ENCODE measurements around the gene CDH12.
"Not testable (repeated sequence)": the region's sequence is repeated elsewhere in the genome, so short reads cannot be mapped to it uniquely, and the experiment has no call there.

The CDH12 gene

DNA sequence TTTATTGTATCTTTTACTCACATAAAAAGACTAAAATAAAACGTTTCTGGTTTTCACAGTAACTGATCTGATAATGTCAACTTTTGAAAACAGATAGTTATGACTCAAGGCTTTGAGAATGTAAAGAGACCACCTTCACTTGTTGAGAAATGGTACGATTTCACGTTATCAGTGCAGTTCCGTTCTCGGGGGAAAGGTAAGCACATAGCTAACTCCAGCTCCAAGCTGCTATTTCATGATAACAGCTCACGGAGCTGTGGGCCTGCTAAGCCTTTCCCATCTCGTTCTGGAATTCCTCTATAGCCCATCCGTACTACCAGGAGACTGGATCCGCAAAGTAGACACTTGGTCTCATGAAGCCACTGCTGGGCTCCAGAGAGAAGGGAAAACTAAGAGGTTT is 701.3 kb downstream of the CDH12 start:
- not testable (repeated sequence) for FAIRE-seq; DNase-seq (ENCODE audit: insufficient read length)

DNA sequence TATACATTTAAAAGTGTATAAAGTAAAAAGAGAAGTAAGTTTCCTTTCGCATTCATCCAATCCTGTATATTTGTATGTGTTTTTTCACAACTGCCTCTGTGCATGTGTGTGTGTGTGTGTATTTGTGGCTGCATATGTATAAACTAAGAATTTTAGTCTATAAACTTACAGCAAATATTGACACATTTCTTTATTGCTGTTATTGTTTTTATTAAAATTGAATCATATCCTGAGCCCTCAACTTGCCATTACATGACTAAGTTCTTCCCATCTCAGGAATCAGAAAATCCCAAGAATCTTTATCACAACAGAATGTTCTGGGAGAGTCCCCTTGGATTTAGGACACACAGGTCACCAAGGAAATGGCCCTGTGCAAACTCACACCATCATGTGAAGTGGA is 712.7 kb downstream of the CDH12 start:
- DNase-seq (ENCODE audit: insufficient read length); FAIRE-seq: not testable (repeated sequence)

DNA sequence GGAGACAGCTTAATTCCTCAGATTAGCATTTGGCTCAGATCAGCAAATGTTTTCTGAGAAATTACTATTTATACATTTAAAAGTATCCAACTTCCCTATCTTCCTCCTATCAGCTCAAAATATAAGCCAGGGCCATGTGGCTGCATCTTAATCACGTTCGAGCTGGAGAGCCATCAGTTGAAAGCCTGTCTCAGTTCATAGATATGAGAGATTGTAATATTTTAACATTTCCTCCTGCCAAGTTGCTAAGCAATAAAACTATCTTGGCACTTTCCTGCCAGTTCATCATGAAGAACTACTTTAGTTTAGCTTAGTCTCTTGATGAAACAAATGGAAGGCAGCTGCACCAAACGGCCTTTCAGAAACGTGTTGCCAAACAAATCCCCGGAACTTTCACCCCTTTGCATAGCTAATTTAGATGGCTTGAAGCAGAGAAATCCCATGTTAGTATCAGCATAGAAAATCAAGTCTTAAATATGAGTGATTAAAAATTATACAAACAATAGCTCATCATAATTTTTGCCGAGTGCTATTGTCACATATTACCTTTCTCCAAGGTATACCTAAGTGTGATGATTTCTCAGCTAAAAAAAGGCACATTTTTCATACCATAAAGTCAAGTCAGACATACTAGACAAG is 713.4 kb downstream of the CDH12 start:
- FAIRE-seq; DNase-seq (ENCODE audit: insufficient read length): not testable (repeated sequence)

DNA sequence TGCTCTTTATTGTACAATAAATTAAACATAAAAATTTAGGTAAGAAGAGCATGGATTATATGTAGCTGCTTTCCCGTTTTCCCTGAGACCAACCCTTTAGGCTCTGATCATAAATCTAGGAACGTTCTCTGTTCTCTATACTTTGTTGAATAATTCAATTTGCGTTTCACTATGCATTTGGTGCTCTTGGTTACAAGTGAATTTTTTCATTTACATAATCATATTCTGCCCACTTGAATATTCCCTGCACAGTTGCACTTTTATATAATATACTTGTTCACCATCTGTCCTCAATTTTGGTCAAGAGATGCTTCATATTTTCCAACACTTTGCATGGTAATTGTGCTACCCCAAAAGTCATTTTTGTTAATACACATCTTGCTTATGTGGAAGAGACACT is 741.8 kb downstream of the CDH12 start:
- TF ChIP-seq POLR2AphosphoS5 (IDR thresholded peaks at IDR 0.05; ENCODE audit: low read depth, low read length): no peak
- no peak for TF ChIP-seq POLR2A (IDR thresholded peaks at IDR 0.05; ENCODE audit: low read depth, low read length)
- no peak for TF ChIP-seq TAF1 (IDR thresholded peaks at IDR 0.05; ENCODE audit: borderline replicate concordance, low read depth, low read length)
- no peak for FAIRE-seq
- no peak for DNase-seq (ENCODE audit: insufficient read length)

DNA sequence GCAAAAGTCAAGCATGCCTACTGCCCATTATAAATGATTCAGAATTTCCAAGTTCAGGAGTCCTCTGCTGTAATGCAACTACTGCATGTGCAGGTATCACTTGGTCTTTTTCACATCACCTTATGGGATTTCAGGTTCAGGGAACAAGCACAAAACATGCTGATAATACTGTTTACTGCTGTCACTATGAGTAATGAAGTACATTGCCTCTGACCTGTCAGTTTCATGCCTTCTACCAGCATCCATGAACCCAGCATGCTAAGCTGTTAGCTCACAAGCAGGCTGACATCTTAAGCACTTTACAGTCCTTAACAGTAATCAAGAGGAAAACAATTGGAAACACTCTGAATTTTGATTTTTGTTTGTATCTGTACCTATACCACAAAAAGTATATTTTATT is 743.8 kb downstream of the CDH12 start:
- no peak for TF ChIP-seq POLR2AphosphoS5 (IDR thresholded peaks at IDR 0.05; ENCODE audit: low read depth, low read length)
- no peak for TF ChIP-seq TAF1 (IDR thresholded peaks at IDR 0.05; ENCODE audit: borderline replicate concordance, low read depth, low read length)
- TF ChIP-seq POLR2A (IDR thresholded peaks at IDR 0.05; ENCODE audit: low read depth, low read length): no peak
- FAIRE-seq (no peak), DNase-seq (ENCODE audit: insufficient read length) (no peak)

DNA sequence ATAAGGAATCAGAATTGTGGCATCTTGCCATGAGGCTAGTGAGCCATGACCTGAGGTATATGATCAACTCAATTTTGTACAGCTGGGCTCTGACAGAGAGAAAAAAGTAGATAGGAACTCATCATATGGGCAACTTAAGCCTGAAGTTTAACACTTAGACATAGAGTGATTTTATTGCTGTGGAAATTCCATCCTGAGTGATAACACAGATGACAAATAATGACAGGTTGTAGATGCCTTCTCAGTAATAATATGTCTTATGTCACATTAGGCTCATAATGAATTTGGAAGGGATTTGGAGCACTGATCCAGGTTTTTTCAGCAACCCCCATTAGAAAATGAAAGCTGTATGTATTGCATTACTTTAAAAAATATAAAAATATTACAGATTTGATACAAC is 744.6 kb downstream of the CDH12 start:
- no peak for DNase-seq (ENCODE audit: insufficient read length)
- TF ChIP-seq POLR2A (IDR thresholded peaks at IDR 0.05; ENCODE audit: low read depth, low read length) (no peak), POLR2AphosphoS5 (IDR thresholded peaks at IDR 0.05; ENCODE audit: low read depth, low read length) (no peak), TAF1 (IDR thresholded peaks at IDR 0.05; ENCODE audit: borderline replicate concordance, low read depth, low read length) (no peak)
- no peak for FAIRE-seq

DNA sequence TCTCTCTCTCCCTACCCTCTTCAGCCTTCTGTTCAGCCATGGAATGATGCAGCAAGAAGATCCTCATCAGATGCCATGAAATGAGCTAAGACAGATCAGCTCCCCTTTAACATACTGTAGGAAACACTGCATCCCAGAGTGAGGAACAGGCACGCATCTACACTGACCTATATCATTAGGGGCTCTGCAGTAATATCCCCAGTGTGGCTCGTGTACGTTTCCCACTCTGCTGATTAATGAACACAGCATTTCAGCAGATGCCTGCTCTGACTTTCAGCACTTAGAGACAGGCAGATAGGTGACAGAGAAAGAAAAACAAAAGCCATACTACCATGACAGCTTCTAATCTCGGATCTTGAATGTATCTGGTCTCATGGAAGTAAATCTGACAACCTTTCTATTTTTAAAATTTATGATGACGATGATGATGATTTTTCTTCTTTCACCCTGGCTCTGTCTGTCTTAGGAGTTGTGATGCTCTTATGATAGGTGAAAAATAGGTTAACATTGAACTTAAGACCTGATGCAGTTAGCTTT is 750.3 kb downstream of the CDH12 start:
- no peak for FAIRE-seq
- no peak for DNase-seq (ENCODE audit: insufficient read length)
- TF ChIP-seq POLR2A (IDR thresholded peaks at IDR 0.05; ENCODE audit: low read depth, low read length) (no peak), POLR2AphosphoS5 (IDR thresholded peaks at IDR 0.05; ENCODE audit: low read depth, low read length) (no peak), TAF1 (IDR thresholded peaks at IDR 0.05; ENCODE audit: borderline replicate concordance, low read depth, low read length) (no peak)

DNA sequence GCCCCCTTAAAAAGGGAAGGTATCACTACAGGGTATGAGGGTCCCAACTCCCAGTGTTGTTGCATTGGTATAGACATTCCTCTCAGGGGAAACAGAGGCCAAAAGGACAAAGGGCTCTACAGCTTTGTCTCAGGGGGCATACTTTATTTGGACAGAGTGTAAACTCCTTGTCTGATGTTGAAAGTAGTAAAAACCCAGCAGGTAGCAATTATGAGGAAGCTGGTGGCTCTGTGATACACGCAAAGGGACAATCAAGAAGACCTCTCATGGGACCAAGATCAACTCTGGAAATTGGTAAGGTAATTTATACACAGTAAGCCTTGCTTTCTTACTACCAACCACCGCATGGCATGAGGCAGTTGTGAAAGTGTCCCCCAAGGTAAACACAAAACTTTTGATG is 764.6 kb downstream of the CDH12 start:
- FAIRE-seq: no peak
- DNase-seq (ENCODE audit: insufficient read length): no peak
- TF ChIP-seq POLR2A (IDR thresholded peaks at IDR 0.05; ENCODE audit: low read depth, low read length) (no peak), POLR2AphosphoS5 (IDR thresholded peaks at IDR 0.05; ENCODE audit: low read depth, low read length) (no peak), TAF1 (IDR thresholded peaks at IDR 0.05; ENCODE audit: borderline replicate concordance, low read depth, low read length) (no peak)

DNA sequence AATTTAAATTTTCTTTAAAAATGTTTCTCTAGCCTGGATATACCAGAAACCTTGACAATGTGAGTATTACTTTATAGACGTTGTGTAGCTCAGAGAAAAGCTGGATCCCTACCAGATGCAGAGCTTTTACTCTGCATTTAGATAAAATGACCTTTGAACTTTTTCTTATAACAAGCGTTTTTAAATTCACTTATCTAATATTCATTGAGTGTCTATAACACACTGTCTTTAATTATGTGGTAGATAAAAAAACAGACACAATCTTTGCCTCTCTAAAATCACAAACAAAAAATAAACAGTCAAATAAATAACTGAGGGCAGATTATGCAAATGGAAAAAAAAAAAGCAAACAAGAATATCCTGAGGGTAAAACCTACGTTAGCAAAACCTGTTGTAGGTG is 773.6 kb downstream of the CDH12 start:
- FAIRE-seq: no peak
- no peak for TF ChIP-seq TAF1 (IDR thresholded peaks at IDR 0.05; ENCODE audit: borderline replicate concordance, low read depth, low read length)
- no peak for TF ChIP-seq POLR2AphosphoS5 (IDR thresholded peaks at IDR 0.05; ENCODE audit: low read depth, low read length)
- no peak for TF ChIP-seq POLR2A (IDR thresholded peaks at IDR 0.05; ENCODE audit: low read depth, low read length)
- no peak for DNase-seq (ENCODE audit: insufficient read length)

DNA sequence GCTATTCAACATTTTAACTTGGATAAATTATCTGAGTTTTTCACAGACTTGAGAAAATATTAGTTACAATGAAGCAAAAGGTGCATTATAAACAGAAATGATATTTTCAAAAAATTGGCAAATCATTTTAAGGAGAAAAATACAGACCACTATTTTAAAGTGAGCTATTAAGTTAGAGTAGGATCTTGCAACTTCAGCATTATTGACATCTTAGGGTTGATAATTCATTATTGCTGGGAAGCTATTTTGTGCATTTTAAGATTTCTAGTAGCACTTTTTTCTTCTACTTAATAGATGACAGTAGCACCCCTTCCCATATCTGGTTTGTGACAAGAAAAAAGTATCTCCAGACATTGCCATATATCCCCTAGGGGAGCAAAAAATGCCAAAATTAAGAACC is 774.1 kb downstream of the CDH12 start:
- no peak for DNase-seq (ENCODE audit: insufficient read length)
- FAIRE-seq: no peak
- TF ChIP-seq POLR2A (IDR thresholded peaks at IDR 0.05; ENCODE audit: low read depth, low read length) (no peak), POLR2AphosphoS5 (IDR thresholded peaks at IDR 0.05; ENCODE audit: low read depth, low read length) (no peak), TAF1 (IDR thresholded peaks at IDR 0.05; ENCODE audit: borderline replicate concordance, low read depth, low read length) (no peak)

DNA sequence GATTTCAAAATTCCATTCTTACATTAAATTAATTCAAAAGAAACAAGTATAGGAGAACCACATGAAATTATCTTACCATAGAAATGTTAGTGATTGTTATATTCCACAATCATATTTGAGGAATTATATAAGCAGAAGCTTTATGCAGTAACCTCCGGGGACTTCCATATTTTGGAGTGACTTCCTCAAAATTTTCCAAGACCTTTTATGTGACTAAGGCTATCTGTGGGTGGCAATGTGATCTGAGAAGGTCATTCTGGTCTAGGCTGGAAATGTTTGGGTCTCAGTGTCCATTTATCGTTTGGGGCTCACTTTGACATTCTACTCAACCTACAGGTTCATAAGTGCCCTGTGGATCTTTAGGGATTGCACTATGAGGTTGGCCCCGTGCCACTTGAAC is 776.6 kb downstream of the CDH12 start:
- no peak for TF ChIP-seq TAF1 (IDR thresholded peaks at IDR 0.05; ENCODE audit: borderline replicate concordance, low read depth, low read length)
- no peak for TF ChIP-seq POLR2A (IDR thresholded peaks at IDR 0.05; ENCODE audit: low read depth, low read length)
- DNase-seq (ENCODE audit: insufficient read length) (no peak), FAIRE-seq (no peak)

DNA sequence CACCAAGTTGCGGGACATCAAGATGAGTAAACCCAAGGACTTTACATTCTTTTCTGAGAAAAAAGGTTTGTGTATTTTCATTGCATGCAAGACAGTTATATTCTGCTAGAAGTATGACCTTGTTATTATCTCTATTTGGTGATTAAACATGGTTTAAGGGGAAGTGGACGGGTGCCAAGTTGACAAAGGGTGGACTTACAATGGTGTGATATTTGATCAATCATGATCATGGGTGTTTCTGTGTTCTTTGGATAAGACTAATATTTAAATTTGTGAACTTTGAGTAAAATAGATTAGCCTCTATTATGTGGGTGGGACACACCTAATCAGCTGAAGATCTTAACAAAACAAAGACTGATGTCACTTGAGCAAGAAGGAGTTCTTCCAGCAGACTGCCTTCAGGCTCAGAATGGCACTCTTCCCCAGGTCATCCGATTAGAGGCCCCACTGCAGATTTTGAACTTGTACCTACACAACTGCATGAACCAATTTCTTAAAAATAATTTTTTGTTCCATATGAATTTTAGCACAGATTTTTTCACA is 782.9 kb downstream of the CDH12 start:
- no peak for FAIRE-seq
- TF ChIP-seq POLR2AphosphoS5 (IDR thresholded peaks at IDR 0.05; ENCODE audit: low read depth, low read length) (no peak), TAF1 (IDR thresholded peaks at IDR 0.05; ENCODE audit: borderline replicate concordance, low read depth, low read length) (no peak), POLR2A (IDR thresholded peaks at IDR 0.05; ENCODE audit: low read depth, low read length) (no peak)
- no peak for DNase-seq (ENCODE audit: insufficient read length)

DNA sequence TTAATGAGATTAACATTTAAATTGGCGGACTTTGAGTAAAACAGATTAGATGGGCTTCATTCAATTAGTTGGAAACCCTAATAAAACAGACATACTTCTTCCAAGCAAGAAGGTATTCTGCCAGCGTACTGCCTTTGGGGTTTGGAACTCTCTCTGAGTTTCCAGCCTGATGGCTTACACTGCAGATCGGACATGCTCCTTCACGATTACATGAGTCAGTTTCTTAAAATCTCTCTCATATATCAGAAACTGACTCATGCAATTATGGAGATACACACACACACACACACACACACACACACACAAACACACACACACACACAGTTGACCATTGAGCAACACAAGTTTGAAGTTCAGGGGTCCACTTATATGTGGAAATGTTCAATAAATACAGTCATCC is 789.4 kb downstream of the CDH12 start:
- DNase-seq (ENCODE audit: insufficient read length) (no peak), FAIRE-seq (no peak)
- no peak for TF ChIP-seq TAF1 (IDR thresholded peaks at IDR 0.05; ENCODE audit: borderline replicate concordance, low read depth, low read length)
- TF ChIP-seq POLR2AphosphoS5 (IDR thresholded peaks at IDR 0.05; ENCODE audit: low read depth, low read length): no peak
- no peak for TF ChIP-seq POLR2A (IDR thresholded peaks at IDR 0.05; ENCODE audit: low read depth, low read length)

Data from GM12892 (cell line).